Vagina (tissue), 2 donors: ENCODE data around the gene CETN1.

Source experiments
- POLR2A ChIP-seq, 2 donors: fragments of 450-650 bp; IDR thresholded peaks; one replicate each; pipeline ENCODE4 v1.6.1; 2017; ENCODE audit warnings: antibody characterized with exemption in 2 of 2, mild to moderate bottlenecking in 2 of 2, moderate library complexity in 2 of 2
- POLR2AphosphoS5 ChIP-seq, 2 donors: sonication (generic); formaldehyde crosslinking; IDR thresholded peaks; one replicate each; pipeline ENCODE4 v1.9.0; 2017; ENCODE audit warnings: antibody characterized with exemption in 2 of 2, mild to moderate bottlenecking in 2 of 2, low read depth in 1 of 2; ENCODE audit not compliant: insufficient read depth in 1 of 2

GRCh38 chr18:570256-570655, 9.9 kb upstream of the CETN1 start:
- TF ChIP-seq POLR2A (IDR thresholded peaks at IDR 0.05), result no peak
- TF ChIP-seq POLR2AphosphoS5 (IDR thresholded peaks at IDR 0.05; ENCODE audit: insufficient read depth in 1 of 2, low read depth in 1 of 2), result no peak
